HG02571 (cell line): Measurements from ENCODE around the gene SORBS2.

ENCODE experiments used
- ATAC-seq: cut with Tn5 transposase; IDR thresholded peaks from one replicate; pipeline ENCODE4 v1.9.1; 2021; ENCODE audit warnings: mild to moderate bottlenecking, moderate library complexity; ENCODE audit not compliant: unreplicated experiment

SORBS2 gene

GRCh38 chr4:185836241-185837084 lies 24.5 kb upstream of the SORBS2 start:
- no peak for ATAC-seq

- ATAC-seq: no peak
These were observed 23.8 kb upstream of the SORBS2 start for GRCh38 chr4:185835814-185836213.

- no peak for ATAC-seq
These were observed 23.3 kb upstream of the SORBS2 start for GRCh38 chr4:185835336-185835735.

- no peak for ATAC-seq
These were observed 22.8 kb upstream of the SORBS2 start for GRCh38 chr4:185834778-185835177.

- no peak for ATAC-seq
These were observed 22.1 kb upstream of the SORBS2 start for GRCh38 chr4:185834088-185834487.

GRCh38 chr4:185833055-185833598 lies 21.1 kb upstream of the SORBS2 start:
- ATAC-seq: no peak

- no peak for ATAC-seq
These were observed 19.3 kb upstream of the SORBS2 start for GRCh38 chr4:185831125-185831815.

GRCh38 chr4:185830263-185830994 lies 18.4 kb upstream of the SORBS2 start:
- no peak for ATAC-seq

- no peak for ATAC-seq
These were observed 14.4 kb upstream of the SORBS2 start for GRCh38 chr4:185826381-185826780.

GRCh38 chr4:185825737-185826136 lies 13.7 kb upstream of the SORBS2 start:
- no peak for ATAC-seq

- ATAC-seq: no peak
These were observed 10.8 kb upstream of the SORBS2 start for GRCh38 chr4:185822791-185823190.

GRCh38 chr4:185821029-185821419 lies 9.0 kb upstream of the SORBS2 start:
- no peak for ATAC-seq

- no peak for ATAC-seq
These were observed 8.4 kb upstream of the SORBS2 start for GRCh38 chr4:185820146-185821028.

GRCh38 chr4:185819144-185819543 lies 7.2 kb upstream of the SORBS2 start:
- no peak for ATAC-seq

- ATAC-seq: no peak
These were observed 5.4 kb upstream of the SORBS2 start for GRCh38 chr4:185817403-185817818.

- ATAC-seq: no peak
These were observed 1.1 kb upstream of the SORBS2 start for GRCh38 chr4:185813133-185813532.

GRCh38 chr4:185810746-185811508 lies 1.1 kb downstream of the SORBS2 start:
- no peak for ATAC-seq

- ATAC-seq: no peak
These were observed 2.4 kb downstream of the SORBS2 start for GRCh38 chr4:185809533-185810071.

- ATAC-seq: no peak
These were observed 2.9 kb downstream of the SORBS2 start for GRCh38 chr4:185809121-185809520.
